RWPE1 (cell line): ENCODE data around the gene FGF18.

Source experiments
- CTCF ChIA-PET: fragments of 350-600 bp; sonication (Branson Sonifier 250); formaldehyde crosslinking; extraction: SDS; loops from one replicate; lab custom pipeline; 2021; lab: Yijun Ruan, JAX
- POLR2A ChIA-PET: fragments of 400-600 bp; formaldehyde crosslinking; extraction: SDS; loops from one replicate; lab custom pipeline; 2020; ENCODE audit warnings: antibody characterized with exemption; ENCODE audit not compliant: low non-redundant PET; lab: Yijun Ruan, JAX
- DNase-seq: peaks from one replicate; pipeline ENCODE4 v3.0.0; 2012; ENCODE audit warnings: low spot score
- H3K27ac ChIP-seq: fragments of 450-650 bp; 2 replicates; pipeline ENCODE4 v1.5.1; 2017
- TF ChIP-seq, protein P1 (sequence below): fragments of 450-650 bp; conservative IDR thresholded peaks from 2 replicates; pipeline ENCODE4 v1.5.1; 2017; ENCODE audit warnings: low read depth, mild to moderate bottlenecking

The FGF18 gene

DNA sequence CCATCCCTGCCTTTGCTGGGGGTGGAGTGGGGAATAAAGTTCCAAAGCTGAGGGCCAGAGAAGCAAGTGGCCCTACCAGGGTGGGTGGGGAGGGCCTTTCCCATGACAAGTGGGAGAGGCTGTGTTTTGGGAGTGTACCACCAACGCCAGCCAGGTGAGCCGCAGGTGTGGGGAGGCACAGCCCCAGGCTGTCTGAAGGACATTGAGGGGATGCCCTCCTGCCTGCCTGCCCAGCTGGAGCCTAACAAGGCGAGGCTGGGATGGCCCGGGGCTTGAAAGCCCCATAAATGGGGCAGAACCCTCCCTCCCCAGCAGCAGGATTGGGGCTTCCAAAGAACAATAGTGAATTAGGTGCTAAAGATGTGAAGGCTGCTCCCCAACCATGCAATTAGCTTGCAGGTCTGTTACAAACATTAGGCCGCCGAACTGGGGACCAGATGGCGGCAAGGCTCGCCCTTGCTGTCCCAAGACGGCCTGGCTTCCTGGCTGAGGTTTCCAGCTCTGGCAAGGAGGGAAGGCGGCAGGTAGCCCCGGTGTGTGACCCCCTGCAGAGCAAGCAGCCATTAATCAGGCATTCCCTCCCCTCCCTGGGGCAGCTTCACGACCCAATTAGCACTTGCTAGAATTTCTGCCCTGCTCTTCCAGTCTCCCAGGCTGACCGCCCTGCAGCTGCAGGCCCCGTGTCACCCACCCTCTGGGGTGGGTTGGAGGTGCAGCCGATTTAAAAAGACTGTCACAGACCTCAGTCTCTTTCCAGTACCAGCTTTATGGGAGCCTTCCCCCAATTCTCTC, 42.9 kb downstream of the FGF18 start:
- no peak for DNase-seq
- ChIA-PET CTCF (interaction anchor here (0.7 kb wide), 1 partner anchor 208 kb away, joined by 5 read pairs; no protein-coding TSS in a partner anchor), POLR2A (interaction anchor here (0.9 kb wide), 1 partner anchor 9 kb away, joined by 5 read pairs; no protein-coding TSS in a partner anchor)
- TF ChIP-seq, protein P1, sequence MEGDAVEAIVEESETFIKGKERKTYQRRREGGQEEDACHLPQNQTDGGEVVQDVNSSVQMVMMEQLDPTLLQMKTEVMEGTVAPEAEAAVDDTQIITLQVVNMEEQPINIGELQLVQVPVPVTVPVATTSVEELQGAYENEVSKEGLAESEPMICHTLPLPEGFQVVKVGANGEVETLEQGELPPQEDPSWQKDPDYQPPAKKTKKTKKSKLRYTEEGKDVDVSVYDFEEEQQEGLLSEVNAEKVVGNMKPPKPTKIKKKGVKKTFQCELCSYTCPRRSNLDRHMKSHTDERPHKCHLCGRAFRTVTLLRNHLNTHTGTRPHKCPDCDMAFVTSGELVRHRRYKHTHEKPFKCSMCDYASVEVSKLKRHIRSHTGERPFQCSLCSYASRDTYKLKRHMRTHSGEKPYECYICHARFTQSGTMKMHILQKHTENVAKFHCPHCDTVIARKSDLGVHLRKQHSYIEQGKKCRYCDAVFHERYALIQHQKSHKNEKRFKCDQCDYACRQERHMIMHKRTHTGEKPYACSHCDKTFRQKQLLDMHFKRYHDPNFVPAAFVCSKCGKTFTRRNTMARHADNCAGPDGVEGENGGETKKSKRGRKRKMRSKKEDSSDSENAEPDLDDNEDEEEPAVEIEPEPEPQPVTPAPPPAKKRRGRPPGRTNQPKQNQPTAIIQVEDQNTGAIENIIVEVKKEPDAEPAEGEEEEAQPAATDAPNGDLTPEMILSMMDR, result no peak
- H3K27ac ChIP-seq, result no peak overlapping the region

DNA sequence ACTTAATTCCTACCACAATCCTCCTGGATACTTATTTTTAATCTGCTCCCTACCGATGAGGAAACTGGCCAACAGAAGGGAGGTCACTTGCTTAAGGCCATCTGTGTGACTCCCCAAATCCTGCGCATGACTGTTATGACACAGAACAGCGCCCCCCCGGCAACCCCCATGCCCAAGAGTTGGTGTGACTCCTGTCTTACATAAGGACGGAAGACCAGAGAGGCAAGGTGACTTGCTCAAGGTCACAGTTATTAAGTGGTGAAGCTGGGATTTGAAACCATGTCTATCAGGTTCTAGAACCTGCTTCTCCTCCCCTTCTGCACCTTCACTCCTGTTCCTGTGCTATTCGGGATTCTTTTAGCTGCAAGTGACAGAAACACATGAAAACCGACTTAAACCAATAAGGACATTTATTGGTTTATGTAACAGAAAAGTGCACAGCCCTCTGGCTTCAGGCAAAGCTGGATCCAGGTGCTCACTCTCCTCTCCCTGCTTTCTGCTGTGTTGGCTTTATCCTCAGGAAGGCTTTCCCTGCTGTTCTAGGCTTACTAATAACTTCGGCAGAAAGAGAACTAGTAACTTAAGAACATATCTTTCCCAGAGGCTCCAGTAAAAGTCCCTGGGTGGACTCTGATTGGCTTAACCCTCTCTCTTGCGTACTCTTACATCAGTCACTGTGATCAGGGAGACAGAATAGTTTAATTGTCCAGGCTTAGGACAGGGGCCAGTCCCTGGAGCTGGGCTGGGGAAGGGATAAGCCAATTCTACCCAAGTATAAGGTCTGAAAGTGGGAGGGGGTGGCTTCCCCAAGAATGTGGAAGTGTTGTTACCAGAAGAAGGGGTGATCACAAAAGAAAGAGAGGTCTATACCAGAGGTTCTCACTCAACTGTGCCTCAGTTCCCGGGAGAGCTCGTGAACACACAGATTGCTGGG, 43.7 kb downstream of the FGF18 start:
- TF ChIP-seq, protein P1, result no peak
- DNase-seq, result no peak
- CTCF ChIA-PET, result no interaction called here
- POLR2A ChIA-PET, result interaction anchor here (0.9 kb wide), 1 partner anchor 8 kb away, joined by 5 read pairs; no protein-coding TSS in a partner anchor
- H3K27ac ChIP-seq, result no peak overlapping the region

- POLR2A ChIA-PET, result no interaction called here
- no peak for DNase-seq
- CTCF ChIA-PET, result no interaction called here
- no peak overlapping the region for H3K27ac ChIP-seq
- TF ChIP-seq, protein P1, result no peak
Measured at GRCh38 chr5:171463862-171464229, 44.4 kb downstream of the FGF18 start.

DNA sequence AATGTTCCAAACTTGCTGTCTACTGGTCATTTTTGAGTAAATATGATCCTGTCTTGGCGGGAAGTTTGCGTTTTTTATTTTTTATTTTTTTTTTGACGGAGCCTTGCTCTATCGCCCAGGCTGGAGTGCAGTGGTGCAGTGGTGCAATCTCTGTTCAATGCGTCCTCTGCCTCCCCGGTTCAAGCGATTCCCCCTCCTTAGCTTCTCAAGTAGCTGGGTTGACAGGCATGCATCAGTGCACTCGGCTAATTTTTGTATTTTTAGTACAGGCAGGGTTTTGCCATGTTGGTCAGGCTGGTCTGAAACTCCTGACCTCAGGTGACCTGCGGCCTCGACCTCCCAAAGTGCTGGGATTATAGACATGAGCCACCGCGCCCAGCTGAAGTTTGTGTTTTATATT, 45.4 kb downstream of the FGF18 start:
- CTCF ChIA-PET, result no interaction called here

DNA sequence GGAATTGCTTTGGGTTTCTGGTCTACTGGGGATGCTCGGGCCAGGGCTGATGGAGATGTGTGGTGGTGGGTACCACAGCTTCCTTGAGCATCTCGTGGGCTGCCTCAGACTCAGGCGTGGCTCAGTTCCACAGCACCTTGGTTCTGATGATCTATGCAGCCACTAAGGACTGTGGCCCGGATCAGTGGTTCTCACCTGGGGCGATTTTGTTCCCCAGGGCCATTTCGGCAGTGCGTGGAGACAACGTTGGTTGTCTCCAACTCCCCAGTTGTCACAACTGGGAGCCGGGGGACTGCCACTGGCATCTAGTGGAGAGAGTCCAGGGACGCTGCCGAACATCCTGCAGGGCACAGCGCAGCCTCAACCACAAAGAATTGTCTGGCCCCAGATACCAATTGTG, 47.7 kb downstream of the FGF18 start:
- no peak overlapping the region for H3K27ac ChIP-seq
- ChIA-PET CTCF (interaction anchor here (0.7 kb wide), 1 partner anchor 706 kb away, joined by 3 read pairs; no protein-coding TSS in a partner anchor), POLR2A (no interaction called here)
- TF ChIP-seq, protein P1, result no peak
- no peak for DNase-seq

More for the DNA sequence above, 45.4 kb downstream of the FGF18 start:
- H3K27ac ChIP-seq, result no peak overlapping the region
- POLR2A ChIA-PET, result no interaction called here
- DNase-seq, result no peak
- TF ChIP-seq, protein P1, result no peak

DNA sequence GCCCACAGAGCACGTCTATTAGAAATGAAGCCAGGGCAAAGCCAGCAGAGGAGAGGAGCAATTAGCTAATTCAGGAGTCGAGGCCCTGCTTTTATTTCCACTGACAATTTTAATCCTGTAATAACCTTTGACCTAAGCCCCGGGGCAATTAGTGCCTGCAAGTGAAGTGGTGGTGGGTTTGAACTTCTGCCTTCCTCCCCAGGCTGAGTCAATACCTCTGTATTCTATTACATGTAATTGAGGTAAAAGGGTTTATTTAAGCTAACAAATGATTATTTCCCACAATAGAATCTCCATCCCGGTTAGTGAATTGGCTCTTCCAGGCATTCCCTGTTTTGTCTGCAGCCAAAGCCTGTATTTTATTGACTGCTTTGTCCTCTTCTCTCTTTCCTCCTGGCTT, 49.9 kb downstream of the FGF18 start:
- no peak for DNase-seq
- ChIA-PET POLR2A (no interaction called here), CTCF (no interaction called here)
- TF ChIP-seq, protein P1, result no peak
- no peak overlapping the region for H3K27ac ChIP-seq
